Epithelial cell of prostate (primary cell): ENCODE measurements around the gene TAS2R7.
"Not testable (repeated sequence)": the region's sequence is repeated elsewhere in the genome, so short reads cannot be mapped to it uniquely, and the experiment has no call there.

ENCODE experiments used
- DNase-seq: peaks from one replicate; pipeline ENCODE4 v3.0.0-alpha.2; 2011; ENCODE audit warnings: low read depth, low spot score
- H3K27ac ChIP-seq: fragments of 450-650 bp; 2 replicates; pipeline ENCODE4 v1.5.1; 2017; ENCODE audit warnings: mild to moderate bottlenecking

Gene TAS2R7, protein sequence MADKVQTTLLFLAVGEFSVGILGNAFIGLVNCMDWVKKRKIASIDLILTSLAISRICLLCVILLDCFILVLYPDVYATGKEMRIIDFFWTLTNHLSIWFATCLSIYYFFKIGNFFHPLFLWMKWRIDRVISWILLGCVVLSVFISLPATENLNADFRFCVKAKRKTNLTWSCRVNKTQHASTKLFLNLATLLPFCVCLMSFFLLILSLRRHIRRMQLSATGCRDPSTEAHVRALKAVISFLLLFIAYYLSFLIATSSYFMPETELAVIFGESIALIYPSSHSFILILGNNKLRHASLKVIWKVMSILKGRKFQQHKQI

DNA sequence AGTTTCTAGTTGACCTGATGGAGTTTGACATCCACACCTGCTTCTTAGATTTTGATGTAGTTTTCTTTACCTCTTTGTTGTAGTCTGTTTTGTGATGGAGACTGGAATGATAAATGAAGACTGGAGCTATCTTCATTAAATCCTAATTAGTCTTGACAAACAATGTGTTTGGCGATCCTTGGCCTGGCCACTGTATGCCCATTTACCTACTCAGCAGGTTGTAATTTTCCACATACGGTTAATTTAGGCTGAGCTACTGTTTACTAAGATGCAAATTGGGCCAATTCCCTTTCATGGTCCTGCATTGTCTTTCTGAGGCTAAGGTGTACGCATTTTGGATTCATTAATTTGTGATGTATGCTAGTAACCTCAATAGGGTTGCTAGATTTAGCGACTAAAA is at the start of gene TAS2R7:
TSS of gene TAS2R7 (minus strand) at position 41 of the 400 bp plus-strand sequence. CDS start 57 bp downstream, outside the sequence.
- H3K27ac ChIP-seq, result no peak within 1 kb of the TSS

DNA sequence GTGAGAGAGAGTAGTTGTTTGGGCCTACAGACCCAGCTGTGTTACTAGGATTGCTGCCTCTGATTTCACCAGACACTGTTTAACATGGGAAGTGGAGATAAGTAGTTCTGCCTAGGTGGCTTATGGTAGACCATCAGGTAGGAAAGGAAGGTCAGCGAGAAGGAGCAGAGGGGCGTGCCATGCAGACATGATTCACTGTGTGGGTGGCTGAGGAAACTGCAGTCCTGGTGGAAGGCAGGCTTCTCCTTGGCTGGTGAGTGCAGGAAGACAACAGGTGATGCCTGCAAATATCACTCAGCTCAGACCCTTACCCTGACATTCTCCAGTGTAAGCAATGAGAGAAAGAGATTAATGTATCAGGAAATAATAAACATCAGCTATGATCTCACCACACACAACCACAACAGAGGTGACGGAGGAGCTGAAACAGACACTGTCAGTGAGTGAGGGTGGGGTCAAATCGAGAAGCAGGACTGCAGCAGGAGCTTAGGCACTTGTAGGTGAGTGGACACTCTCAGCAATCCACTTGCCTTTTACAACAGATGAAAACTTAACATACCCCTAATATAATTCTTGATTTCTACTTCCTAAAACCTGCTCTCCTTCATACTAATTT is 48.9 kb upstream of the TAS2R7 start:
- DNase-seq, result no peak

More for the DNA sequence above, at the start of gene TAS2R7:
- no peak for DNase-seq

DNA sequence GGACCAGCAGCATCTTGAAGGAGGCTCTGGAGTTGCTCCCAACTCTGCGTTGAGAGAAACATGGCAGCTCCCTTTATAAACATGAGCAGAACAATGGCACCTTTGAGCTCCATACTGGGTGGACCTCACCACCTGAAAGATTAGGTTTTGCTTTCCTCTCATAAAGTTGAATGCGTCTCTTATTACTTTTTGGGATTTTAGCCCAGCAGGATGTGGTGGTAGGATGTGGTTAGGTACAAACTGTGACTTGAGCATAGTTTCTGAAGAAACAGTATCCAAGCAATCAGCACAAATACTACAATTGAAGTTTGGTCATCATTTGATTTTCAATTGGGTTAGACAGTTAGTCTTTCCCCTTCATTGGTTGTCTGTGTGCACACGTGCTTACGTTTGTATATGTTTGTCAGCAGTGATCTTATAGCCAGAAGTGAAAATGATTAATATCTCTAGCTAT is 47.0 kb upstream of the TAS2R7 start, which contains the start of gene PRR4:
TSS of gene PRR4 (minus strand) at position 51 of the 454 bp plus-strand sequence. CDS start at position 13, 38 bp downstream.
- no peak for DNase-seq
- H3K27ac ChIP-seq, result no peak within 1 kb of the TSS

More for the DNA sequence above, 48.9 kb upstream of the TAS2R7 start:
- no peak overlapping the region for H3K27ac ChIP-seq

DNA sequence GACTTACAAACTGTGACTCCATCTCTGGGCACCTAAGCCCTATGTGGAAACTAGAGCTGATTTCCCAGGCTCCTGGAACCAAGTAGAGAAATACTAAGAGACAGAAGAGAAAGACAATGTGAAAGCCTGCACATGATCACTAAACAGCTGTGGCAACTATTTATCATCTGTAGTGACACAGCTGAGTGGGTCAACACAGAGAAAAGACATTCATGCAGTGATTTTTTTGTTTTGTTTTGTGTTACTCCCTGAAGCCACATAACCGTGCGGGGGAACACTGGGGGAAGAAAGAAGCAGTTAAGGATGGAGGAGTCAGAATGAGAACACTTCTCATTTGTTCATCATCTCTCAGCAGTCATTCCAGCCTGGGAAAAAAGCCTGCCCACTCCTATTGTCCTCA is 45.3 kb upstream of the TAS2R7 start:
- no peak overlapping the region for H3K27ac ChIP-seq
- no peak for DNase-seq

DNA sequence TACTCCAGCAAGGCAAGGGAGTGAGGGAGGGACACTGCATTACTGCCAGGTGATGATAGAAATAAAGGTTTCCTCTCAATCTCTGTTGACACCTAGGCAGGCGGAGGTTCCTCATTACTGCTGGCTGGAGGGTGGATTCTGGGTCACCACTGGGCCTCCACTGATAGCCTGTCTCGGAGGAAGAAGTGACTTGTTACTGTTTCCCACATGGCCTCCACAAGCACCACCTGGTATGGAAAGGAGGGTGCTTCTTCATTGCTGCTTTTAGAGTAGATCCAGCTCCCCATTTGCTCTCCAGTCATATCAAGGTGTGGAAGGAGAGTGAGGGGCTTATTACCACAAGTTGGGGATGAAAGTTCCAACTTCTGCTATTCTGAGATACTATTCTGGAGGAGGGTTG is 40.4 kb upstream of the TAS2R7 start:
- DNase-seq, result no peak
- H3K27ac ChIP-seq, result no peak overlapping the region

DNA sequence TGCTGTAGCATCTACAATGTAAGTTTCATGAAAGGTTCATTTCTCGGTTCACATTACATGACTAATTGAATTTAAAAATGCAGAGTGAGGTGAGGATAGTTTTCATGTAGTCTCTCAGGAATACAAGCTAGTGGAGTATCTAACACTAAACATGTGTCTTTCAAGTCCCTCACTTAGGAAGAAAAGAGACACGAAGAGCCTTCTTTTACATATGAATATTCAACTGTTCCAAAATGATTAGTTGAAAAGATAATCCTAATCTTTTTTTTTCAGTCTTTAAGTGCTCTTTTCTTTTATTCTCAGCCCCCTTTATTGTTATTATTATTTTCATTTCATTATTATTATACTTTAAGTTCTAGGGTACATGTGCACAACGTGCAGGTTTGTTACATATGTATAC is 36.0 kb upstream of the TAS2R7 start:
- no peak for DNase-seq
- H3K27ac ChIP-seq, result no peak overlapping the region

DNA sequence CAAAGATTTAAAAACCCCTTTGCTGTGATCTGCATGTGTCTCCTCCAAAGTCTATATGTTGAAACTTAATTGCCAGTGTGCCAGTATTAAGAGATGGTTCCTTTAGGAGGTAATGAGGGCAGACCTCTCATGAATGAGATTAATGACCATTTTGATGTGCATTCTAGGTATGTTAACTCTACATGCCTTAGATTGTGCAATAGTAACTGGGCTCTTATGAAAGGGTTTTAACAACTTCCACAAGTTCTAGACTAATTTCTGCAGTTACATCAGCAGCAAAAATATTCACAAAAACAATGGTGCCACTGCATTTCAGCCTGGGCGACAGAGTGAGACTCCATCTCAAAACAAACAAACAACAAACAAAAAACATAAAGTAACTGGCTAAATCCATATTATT is 27.6 kb upstream of the TAS2R7 start:
- H3K27ac ChIP-seq, result no peak overlapping the region
- DNase-seq, result no peak

DNA sequence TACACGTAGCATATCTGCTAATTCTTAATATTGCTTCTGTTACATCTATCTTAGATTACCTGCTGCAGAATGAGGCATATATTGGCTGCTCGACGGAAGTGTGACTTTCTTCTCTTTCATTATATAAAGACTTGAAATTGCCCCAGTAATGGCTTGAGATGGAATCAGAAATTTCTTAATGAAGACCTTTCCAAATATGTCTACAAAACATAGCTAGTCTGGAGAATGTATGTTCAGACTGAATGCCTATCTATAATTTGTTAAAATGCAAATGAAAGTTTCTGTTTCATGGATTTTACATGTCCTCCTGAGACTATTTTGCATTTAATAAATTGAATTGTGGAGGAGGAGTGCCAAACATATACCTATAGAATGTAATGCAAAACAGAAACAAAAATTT is 23.8 kb upstream of the TAS2R7 start, which contains the start of gene TAS2R10:
TSS of gene TAS2R10 (minus strand) at position 101 of the 400 bp plus-strand sequence. CDS start at position 12, 89 bp downstream.
- no peak within 1 kb of the TSS for H3K27ac ChIP-seq
- no peak for DNase-seq

DNA sequence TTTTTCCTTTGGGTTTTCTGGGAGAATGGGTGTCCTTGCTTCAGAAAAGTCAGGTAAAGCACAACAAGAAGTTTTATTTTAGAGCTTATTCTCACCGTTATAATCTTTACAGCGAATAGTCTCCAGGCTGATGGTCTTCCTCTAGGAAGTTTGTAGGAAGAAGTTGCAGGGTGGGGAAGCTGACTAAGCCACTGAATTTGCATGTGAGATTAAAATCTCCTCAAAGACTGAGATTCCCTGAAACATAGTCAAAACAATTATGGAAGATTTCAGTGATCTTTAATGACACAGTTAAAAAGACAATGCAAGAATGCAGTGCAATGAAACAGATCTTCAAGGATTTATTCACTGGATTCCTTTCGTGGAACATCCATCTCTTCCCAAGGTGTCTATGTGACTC is 22.5 kb upstream of the TAS2R7 start:
- H3K27ac ChIP-seq, result no peak overlapping the region
- DNase-seq, result no peak

DNA sequence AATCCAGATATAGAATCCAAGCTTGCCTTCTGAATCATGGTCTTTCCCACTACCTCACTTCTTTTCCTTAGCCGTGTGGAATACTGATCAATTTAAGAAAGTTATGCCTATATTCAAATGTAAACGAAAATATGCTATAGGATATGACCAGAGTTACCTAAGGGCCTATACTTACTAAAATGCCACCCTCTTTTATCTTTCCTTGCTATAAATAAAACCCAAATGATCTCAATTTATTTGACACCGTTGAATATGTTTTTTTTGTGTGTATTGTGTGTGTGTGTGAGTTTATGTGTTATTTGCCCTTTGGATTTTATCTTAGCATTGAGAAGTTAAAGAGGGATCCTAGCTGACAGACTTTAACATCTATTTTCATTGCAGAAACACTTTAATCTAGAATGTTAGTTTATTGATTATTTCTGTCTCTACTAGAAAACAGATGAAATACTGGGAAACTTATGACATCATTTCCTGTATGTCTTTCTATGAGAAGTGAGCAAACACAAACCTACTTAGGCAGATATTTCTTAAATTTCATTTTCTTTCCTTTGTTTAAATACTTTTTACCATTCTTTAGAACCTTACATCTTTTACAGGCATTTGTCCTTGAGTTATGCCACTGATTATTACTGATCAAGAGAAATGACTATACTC is 9.6 kb upstream of the TAS2R7 start:
- no peak for DNase-seq

DNA sequence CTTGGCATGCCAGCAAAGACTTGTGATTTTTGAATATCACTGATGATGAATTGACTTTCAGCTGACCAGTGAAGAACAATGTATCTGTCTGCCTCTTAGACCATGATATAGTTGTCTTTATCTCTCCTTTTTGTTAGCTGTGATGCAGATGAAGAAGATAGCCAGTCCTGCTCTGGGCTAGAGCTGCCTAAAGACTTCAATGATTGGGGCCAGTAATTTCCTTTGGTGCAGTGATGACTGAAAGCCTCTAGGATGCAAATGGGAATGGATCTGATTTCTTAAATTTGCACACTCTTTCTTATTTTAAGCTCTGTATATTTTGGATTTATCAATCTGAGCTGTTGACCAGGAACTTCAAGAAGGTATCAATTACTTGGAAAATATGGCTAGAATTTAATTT is 7.6 kb upstream of the TAS2R7 start, which contains the start of gene TAS2R9:
TSS of gene TAS2R9 (minus strand) at position 101 of the 400 bp plus-strand sequence. CDS start at position 8, 93 bp downstream.
- DNase-seq, result no peak
- H3K27ac ChIP-seq, result no peak within 1 kb of the TSS

More for the DNA sequence above, 9.6 kb upstream of the TAS2R7 start:
- H3K27ac ChIP-seq, result no peak overlapping the region

DNA sequence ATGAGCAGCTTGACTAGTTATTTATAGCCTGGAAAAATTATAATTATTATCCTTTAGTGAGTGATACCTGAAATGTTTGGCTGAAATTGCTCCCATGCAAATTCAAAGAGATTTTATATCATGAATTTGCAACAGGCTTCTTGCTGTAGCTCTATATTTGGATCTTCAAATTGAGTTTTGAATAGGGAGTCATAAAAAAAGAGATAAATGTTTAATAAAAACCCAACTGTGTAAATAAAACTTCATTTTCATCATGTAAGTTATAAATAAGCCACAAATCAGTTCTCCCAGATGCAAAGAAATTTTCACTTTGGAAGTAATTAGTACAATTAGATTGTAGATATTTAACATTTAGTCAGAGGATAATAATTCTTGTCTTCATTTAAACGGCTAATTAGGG is 4.8 kb upstream of the TAS2R7 start, which contains the start of gene TAS2R8:
TSS of gene TAS2R8 (minus strand) at position 101 of the 400 bp plus-strand sequence. CDS start 306 bp downstream, outside the sequence.
- DNase-seq, result no peak
- H3K27ac ChIP-seq, result no peak within 1 kb of the TSS

DNA sequence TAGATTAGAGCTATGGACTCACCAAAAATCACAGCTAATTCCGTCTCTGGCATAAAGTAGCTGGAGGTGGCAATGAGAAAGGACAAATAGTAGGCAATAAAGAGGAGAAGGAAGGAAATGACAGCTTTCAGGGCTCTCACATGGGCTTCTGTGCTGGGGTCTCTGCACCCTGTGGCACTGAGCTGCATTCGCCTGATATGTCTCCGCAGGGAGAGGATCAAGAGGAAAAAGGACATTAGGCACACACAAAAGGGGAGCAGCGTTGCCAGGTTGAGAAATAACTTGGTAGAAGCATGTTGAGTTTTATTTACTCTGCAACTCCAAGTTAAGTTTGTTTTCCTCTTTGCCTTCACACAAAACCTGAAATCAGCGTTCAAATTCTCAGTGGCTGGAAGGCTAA is 686 bp downstream of the TAS2R7 start:
- no peak for DNase-seq
- H3K27ac ChIP-seq, result no peak overlapping the region

DNA sequence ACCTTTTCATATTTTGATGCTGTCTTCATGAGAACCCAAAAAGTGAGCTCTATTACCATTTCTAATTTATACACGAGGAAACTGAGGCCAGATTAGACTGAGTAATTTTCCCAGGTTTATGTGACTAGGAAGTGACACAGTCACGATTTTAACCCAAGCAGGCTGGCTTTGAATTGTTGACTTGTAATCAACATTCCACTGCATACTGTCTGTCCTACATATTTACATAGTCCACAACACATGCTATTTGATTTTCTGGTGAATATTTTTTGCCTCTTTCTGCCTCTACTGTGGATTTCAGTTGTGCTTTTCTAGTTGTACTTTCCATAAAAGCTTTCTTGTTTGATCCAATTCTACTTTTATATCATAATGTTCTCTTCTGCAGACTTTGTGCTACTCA is 8.2 kb downstream of the TAS2R7 start:
- H3K27ac ChIP-seq, result no peak overlapping the region
- no peak for DNase-seq

DNA sequence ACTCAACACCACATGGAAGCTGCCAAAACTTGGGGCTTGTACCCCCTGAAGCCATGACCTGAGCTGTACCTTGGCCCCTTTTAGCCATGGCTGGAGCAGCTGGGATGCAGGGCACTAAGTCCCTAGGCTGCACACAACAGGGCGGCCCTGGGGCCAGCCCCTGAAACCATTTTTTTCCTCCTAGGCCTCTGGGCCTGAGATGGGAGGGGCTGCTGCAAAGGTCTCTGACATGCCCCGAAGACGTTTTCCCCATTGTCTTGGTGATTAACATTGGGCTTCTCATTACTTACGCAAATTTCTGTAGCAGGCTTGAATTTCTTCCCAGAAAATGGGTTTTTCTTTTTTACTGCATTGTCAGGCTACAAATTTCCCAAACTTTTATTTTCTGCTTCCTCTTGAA is 10.7 kb downstream of the TAS2R7 start:
- DNase-seq, H3K27ac ChIP-seq: not testable (repeated sequence)

DNA sequence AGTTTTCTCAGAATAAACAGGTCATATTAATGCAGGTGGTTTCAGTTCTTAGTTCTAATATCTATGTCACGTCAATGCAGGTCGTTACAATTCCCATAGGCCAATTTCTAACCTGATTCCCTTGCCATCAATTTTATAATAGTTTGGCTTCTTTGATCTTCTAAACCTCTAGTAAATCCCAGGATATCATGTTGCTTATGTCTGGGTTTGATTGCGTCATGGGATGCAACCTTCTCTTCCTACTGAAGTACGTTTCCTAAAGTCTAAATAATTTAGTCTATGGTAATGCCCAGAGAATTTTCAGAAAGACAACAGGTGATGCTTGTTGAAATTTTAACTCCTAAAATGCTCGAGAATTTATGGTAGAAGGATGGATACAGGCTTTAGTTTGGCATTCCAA is 19.2 kb downstream of the TAS2R7 start:
- DNase-seq, result no peak

DNA sequence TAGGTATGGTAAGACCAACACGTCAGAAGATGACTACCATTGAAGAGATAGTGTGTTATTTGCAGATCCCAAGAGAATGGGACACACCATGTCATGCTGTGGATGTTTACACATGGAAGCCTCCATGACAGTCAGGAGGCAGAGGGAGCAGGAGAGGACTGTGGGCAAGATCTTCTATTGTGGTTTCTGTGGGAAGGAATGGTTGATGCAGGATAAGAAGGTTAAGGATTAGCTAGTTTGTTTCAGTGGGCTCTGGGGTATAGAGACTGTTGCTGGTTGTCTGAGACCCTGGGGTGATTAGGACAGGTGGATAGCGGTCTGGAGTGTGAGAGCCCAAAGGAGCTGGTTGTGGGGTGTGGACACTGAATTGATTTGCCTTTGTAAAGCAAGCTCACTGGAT is 23.3 kb downstream of the TAS2R7 start:
- H3K27ac ChIP-seq, result no peak overlapping the region
- no peak for DNase-seq

More for the DNA sequence above, 19.2 kb downstream of the TAS2R7 start:
- H3K27ac ChIP-seq, result no peak overlapping the region

DNA sequence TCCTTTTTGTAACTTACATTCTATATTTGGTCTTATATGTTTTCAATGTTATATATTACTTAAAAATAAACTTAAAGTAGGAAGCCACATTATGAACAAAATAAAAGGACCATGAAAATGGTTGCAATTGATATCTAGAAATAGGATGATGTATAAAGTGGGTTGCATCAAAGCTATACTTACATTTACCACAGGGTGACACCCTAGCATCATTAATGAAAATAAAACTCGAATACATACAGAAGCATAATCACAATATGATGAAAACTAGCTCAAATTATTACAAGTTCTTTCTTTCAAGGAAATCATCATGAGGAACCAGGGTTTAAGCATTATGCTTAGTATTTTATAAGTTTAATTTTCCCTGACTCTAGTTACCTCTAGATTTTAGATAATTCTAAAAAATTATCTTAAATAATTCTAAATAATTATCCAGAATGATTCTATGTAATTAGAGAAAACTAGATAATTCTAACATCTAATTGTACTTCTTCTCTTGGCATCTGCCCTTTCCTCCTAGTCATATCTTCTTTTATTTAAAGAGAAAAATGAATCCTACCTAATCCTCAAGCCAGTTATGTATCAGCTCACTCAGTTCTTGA is 31.2 kb downstream of the TAS2R7 start:
- no peak overlapping the region for H3K27ac ChIP-seq
- DNase-seq, result no peak

DNA sequence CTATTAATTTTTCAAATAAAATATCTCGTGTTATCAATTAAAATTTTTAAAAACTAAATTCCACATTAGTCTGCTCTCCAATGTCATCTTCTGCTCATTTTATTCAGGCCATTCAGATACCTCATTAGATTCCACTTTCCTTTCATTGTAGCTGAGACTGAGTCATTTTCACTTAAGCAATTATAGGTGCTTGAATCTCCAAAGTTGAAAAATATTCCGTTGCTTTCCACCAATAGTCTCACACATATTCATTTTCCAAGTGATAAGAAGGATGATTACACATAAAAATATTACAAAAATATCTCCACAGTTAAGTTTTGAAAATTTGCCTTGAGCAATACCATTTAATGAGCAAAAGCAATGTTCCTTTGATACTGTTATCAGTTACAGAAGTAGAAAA is 42.8 kb downstream of the TAS2R7 start:
- no peak for DNase-seq
- H3K27ac ChIP-seq, result no peak overlapping the region

DNA sequence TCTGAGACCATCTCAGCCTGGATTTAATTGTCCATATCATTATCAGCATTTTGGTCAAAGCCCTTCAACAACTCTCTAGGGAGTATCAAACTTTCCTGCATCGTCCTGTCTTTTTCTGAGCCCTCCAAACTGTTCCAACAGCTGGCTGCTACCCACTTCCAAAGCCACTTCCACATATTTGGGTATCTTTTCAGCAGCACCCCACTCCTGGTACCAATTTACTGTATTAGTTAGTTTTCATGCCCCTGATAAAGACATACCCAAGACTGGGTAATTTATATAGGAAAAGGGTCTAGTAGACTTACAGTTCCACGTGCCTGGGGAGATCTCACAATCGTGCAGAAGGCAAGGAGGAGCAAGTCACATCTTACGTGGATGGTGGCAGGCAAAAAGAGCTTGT is 46.2 kb downstream of the TAS2R7 start:
- H3K27ac ChIP-seq, result no peak overlapping the region
- no peak for DNase-seq
